ENCODE results near the gene OVCA2.
A peak's percentile ranks its signal among the peaks of the same experiment; 100 is the strongest.

The OVCA2 gene

GRCh38 chr17:2086306-2086705 is 44.5 kb downstream of the OVCA2 start (continued):
- TF ChIP-seq ZNF571 (tag by site-specific recombination; IDR thresholded peaks at IDR 0.05) (no peak), ZNF521 (tag by site-specific recombination; IDR thresholded peaks at IDR 0.05) (no peak)

DNA sequence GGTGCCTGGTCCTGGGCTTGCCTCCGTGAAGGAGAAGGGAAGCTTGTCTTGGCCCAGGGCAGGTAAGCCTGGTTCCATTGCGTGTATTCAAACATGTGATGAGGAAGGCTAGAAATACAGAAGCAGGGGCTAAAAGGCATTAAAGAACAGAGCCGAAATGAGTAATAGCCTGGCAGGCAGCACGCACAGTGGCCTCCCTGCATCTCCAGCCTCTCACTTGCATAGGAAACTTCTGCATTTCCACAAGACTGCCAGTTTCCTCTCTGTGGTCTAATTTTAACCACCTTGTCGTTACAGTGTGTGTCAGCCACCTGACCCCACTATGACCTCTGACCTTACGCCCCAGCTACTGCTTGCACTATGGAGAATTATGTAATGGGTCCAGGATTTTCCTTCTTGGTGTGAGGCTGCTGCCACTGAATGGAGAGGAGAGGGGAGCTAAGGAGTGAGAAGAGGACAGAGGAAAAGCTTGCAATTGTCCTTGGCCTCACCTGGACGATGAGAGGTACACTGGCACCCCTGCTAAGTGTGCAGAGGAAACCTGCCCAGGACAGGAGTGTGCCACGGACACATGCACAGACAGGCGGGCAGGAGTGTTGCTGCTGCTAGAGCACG is 45.9 kb downstream of the OVCA2 start:
- TF ChIP-seq ZNF704 (tag by site-specific recombination; IDR thresholded peaks at IDR 0.05) (no peak), ZSCAN16 (tag by site-specific recombination; IDR thresholded peaks at IDR 0.05) (no peak)
- CTCF ChIA-PET: interaction anchor here (0.6 to 3.4 kb wide), 3 partner anchors 139 to 160 kb away, joined by 3 to 13 read pairs (median 4); no protein-coding TSS in a partner anchor
- no peak overlapping the region for H3K27ac ChIP-seq (ENCODE audit: extremely low read depth, low read depth, low read length)
- H3K36me3 ChIP-seq (ENCODE audit: control insufficient read depth in 2 of 2, insufficient read depth in 1 of 2, low read length in 2 of 2): peaks cover 0 to 29% of the 10 kb centered on the region in 2 experiments; a peak in 2 of 3 replicates
- no peak overlapping the region for H3K4me3 ChIP-seq (ENCODE audit: low read depth, low read length)
- POLR2A ChIA-PET: interaction anchor here (1.0 kb wide), 1 partner anchor 13 kb away, joined by 3 read pairs; no protein-coding TSS in a partner anchor
- no peaks in the 10 kb centered on the region for H3K9me3 ChIP-seq (ENCODE audit: control insufficient read depth, insufficient read depth, low read depth, low read length)
- H3K4me1 ChIP-seq (ENCODE audit: control insufficient read depth, insufficient read depth, low read length): peaks cover 4% of the 10 kb centered on the region; the same call in 1 of the 2 replicates

GRCh38 chr17:2089021-2089422 is 47.2 kb downstream of the OVCA2 start:
- no peak for TF ChIP-seq ZNF324 (tag by site-specific recombination; IDR thresholded peaks at IDR 0.05)
- TF ChIP-seq IKZF3 (tag by site-specific recombination; IDR thresholded peaks at IDR 0.05): peak; percentile 14; the same call in 1 of the 2 replicates
- TF ChIP-seq ZSCAN16 (tag by site-specific recombination; IDR thresholded peaks at IDR 0.05): no peak
- TF ChIP-seq ZNF174 (tag by site-specific recombination; IDR thresholded peaks at IDR 0.05): no peak
- no peak for TF ChIP-seq ZNF747 (tag by site-specific recombination; IDR thresholded peaks at IDR 0.05)
- no peak for TF ChIP-seq ZNF169 (tag by site-specific recombination; IDR thresholded peaks at IDR 0.05)
- TF ChIP-seq, protein P1, sequence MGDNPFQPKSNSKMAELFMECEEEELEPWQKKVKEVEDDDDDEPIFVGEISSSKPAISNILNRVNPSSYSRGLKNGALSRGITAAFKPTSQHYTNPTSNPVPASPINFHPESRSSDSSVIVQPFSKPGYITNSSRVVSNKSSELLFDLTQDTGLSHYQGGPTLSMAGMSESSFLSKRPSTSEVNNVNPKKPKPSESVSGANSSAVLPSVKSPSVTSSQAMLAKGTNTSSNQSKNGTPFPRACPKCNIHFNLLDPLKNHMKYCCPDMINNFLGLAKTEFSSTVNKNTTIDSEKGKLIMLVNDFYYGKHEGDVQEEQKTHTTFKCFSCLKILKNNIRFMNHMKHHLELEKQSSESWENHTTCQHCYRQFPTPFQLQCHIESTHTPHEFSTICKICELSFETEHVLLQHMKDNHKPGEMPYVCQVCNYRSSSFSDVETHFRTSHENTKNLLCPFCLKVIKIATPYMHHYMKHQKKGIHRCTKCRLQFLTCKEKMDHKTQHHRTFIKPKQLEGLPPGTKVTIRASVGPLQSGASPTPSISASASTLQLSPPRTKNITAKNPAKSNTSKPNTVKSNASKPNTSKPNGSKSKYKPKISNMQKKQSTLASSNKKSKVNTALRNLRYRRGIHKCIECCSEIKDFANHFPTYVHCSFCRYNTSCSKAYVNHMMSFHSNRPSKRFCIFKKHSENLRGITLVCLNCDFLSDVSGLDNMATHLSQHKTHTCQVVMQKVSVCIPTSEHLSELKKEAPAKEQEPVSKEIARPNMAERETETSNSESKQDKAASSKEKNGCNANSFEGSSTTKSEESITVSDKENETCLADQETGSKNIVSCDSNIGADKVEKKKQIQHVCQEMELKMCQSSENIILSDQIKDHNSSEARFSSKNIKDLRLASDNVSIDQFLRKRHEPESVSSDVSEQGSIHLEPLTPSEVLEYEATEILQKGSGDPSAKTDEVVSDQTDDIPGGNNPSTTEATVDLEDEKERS (tag by site-specific recombination; IDR thresholded peaks at IDR 0.05): no peak
- TF ChIP-seq ZNF629 (tag by site-specific recombination; IDR thresholded peaks at IDR 0.05): peak; percentile 43; the same call in 1 of the 2 replicates
- no peak for TF ChIP-seq ZEB2 (tag by site-specific recombination; IDR thresholded peaks at IDR 0.05)
- no peak for TF ChIP-seq MEIS1 (CRISPR knock-in tag; IDR thresholded peaks at IDR 0.05; ENCODE audit: borderline replicate concordance)
- no peak for TF ChIP-seq ZNF792 (tag by site-specific recombination; IDR thresholded peaks at IDR 0.05)
- 0 out of 2 replicates have a peak, but pooled peaks have one; percentile 35 for TF ChIP-seq ATF2 (tag by site-specific recombination; IDR thresholded peaks at IDR 0.05; ENCODE audit: low read depth)
- no peak for TF ChIP-seq ZNF248 (tag by site-specific recombination; IDR thresholded peaks at IDR 0.05)
- 0 out of 2 replicates have a peak, but pooled peaks have one; percentile 18 for TF ChIP-seq GLIS1 (tag by site-specific recombination; IDR thresholded peaks at IDR 0.05)
- TF ChIP-seq ZNF677 (tag by site-specific recombination; IDR thresholded peaks at IDR 0.05): no peak
- TF ChIP-seq ZNF433 (tag by site-specific recombination; IDR thresholded peaks at IDR 0.05; ENCODE audit: low read depth): no peak
- TF ChIP-seq GLIS2 (tag by site-specific recombination; IDR thresholded peaks at IDR 0.05): no peak
- TF ChIP-seq ZNF514 (tag by site-specific recombination; IDR thresholded peaks at IDR 0.05): no peak
- TF ChIP-seq ZIC2 (tag by site-specific recombination; IDR thresholded peaks at IDR 0.05): 0 out of 2 replicates have a peak, but pooled peaks have one; percentile 30
- TF ChIP-seq, protein P2, sequence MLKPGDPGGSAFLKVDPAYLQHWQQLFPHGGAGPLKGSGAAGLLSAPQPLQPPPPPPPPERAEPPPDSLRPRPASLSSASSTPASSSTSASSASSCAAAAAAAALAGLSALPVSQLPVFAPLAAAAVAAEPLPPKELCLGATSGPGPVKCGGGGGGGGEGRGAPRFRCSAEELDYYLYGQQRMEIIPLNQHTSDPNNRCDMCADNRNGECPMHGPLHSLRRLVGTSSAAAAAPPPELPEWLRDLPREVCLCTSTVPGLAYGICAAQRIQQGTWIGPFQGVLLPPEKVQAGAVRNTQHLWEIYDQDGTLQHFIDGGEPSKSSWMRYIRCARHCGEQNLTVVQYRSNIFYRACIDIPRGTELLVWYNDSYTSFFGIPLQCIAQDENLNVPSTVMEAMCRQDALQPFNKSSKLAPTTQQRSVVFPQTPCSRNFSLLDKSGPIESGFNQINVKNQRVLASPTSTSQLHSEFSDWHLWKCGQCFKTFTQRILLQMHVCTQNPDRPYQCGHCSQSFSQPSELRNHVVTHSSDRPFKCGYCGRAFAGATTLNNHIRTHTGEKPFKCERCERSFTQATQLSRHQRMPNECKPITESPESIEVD (tag by site-specific recombination; IDR thresholded peaks at IDR 0.05): no peak
- TF ChIP-seq ZBTB21 (tag by site-specific recombination; IDR thresholded peaks at IDR 0.05): peak; percentile 70; the same call in 1 of the 2 replicates
- TF ChIP-seq ZNF239 (tag by site-specific recombination; IDR thresholded peaks at IDR 0.05): no peak
- Histone ChIP-seq H3K27ac (ENCODE audit: extremely low read depth, low read depth, low read length) (no peak overlapping the region), H3K9me3 (ENCODE audit: control insufficient read depth, insufficient read depth, low read depth, low read length) (no peaks in the 10 kb centered on the region), H3K4me3 (ENCODE audit: low read depth, low read length) (no peak overlapping the region), H3K36me3 (ENCODE audit: control insufficient read depth in 2 of 2, insufficient read depth in 1 of 2, low read length in 2 of 2) (peaks cover 0 to 21% of the 10 kb centered on the region in 2 experiments; a peak in 2 of 3 replicates), H3K4me1 (ENCODE audit: control insufficient read depth, insufficient read depth, low read length) (peaks cover 4% of the 10 kb centered on the region; the same call in 1 of the 2 replicates)
- ChIA-PET POLR2A (interaction anchor here (0.6 to 0.7 kb wide), 2 partner anchors 21 to 156 kb away, joined by 4 to 5 read pairs; no protein-coding TSS in a partner anchor), CTCF (interaction anchor here (0.8 to 1.9 kb wide), 3 partner anchors 26 to 60 kb away, joined by 3 to 5 read pairs (median 3); no protein-coding TSS in a partner anchor)
